Activated CD8-positive, alpha-beta memory T cell treated with anti-CD3 and anti-CD28 coated beads, Interleukin-2, amount 50 U/mL, for 4 hours (primary cell): Measurements from ENCODE around the gene SLC30A3.
"Not testable (repeated sequence)": the region's sequence is repeated elsewhere in the genome, so short reads cannot be mapped to it uniquely, and the experiment has no call there.

ENCODE experiments used
- DNase-seq: peaks from one replicate; pipeline ENCODE4 v3.0.0-alpha.2; 2020

Gene SLC30A3

DNA sequence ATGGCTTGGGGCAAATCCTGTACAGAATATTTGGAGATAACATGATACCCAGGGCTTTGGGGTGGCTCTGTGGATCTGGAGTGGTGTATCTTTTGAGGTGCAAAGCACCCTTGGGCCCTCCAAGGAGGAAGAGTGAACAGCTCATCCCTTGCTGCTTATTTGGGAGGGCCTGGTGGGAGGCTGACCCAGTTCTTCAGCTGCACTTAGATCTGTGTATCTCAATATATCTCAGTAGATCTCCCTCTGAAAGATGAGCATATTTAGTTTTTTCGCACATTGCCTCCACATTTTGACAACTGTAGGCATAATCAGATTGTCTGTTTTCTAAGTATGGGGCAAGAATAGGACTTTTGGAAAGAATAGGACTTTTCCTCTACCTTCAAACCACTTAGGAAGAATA lies 22.1 kb upstream of the SLC30A3 start:
- DNase-seq: no peak

DNA sequence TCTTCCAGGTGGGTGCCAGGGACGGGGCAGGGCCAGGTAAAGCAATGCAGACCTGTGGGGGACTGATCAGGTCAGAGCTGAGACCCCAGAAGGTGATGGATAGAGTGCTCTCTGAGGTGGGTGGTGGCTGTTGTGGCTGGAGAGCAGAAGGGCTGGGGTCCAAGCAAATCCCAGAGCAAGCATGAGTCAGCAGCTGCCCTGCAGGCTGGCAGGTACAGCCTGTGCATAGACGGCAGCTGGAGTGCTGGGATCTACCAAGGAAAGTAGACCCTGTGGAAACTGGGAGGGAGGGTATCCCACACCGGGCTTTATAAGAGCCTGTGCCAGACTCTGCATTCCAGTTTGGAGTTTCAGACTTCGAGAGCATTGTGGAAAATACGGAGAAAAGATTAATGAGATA lies 20.0 kb upstream of the SLC30A3 start:
- no peak for DNase-seq

- no peak for DNase-seq
These were observed 19.2 kb upstream of the SLC30A3 start, which contains the start of gene TRIM54 for GRCh38 chr2:27281855-27282559. Gene TRIM54 (plus strand): TSS chr2:27282429. CDS start chr2:27282732, 303 bp downstream.

DNA sequence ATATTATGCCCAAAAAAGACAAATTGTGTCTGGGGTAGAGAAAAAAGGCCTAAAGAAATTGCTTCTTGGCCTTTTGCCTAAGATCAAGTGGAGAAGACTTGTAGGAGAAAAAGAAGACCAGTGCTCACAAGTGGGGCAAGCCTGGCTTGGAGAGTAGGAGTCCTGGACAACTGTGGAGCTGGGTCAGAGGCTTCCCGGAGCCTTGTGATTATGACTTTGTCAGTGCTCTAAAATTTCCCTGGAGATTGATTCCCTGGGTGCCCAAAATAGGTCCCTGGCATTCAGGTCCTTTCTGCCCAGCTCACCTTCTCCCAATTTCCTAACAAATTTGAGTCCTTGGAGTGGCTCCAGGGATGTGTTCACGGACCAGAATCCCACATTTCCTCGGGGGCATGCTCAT lies 18.6 kb upstream of the SLC30A3 start:
- DNase-seq: no peak

GRCh38 chr2:27280826-27281225 lies 18.0 kb upstream of the SLC30A3 start:
- DNase-seq: no peak

GRCh38 chr2:27278010-27278409 lies 15.2 kb upstream of the SLC30A3 start:
- DNase-seq: no peak

- DNase-seq: no peak
These were observed 12.6 kb upstream of the SLC30A3 start, which contains the start of gene DNAJC5G for GRCh38 chr2:27275211-27276150. Gene DNAJC5G (plus strand): TSS chr2:27275433. CDS start chr2:27276729, 1,296 bp downstream.

- not testable (repeated sequence) for DNase-seq
These were observed 10.0 kb upstream of the SLC30A3 start for GRCh38 chr2:27272537-27273522.

DNA sequence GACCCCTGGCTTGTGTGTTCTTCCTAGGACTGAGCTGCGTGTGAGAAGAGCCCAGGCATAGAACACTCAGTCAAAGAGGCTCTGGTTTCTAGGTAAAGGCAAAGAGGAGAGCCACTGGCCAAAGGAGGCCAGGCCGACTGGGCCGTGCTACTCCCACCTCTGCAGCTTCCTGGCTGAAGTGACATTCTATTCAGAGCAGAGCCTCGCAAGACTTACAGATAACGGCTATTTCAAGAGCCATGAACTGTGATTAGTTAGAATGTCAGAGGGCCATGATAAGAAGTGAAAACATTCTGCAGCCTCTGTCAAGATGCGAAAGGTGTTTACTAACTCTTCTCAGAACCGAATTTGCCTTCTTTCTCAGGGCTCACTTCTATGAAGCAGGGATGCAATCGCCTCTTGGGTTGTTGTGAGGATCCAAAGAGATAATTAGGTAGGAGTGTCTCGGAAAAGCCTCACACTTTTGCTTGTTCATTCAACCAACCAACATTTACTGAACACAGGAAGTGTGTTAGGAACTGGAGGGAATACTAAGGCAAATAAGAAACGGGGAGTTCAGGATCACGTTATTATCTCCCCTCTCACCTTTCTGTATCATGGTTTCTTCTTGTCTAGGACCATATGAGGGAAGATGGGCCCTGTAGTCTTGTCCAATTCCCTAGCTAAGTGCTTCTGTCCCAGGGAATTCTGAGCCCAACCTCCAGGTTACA lies 8.9 kb upstream of the SLC30A3 start:
- DNase-seq: no peak

DNA sequence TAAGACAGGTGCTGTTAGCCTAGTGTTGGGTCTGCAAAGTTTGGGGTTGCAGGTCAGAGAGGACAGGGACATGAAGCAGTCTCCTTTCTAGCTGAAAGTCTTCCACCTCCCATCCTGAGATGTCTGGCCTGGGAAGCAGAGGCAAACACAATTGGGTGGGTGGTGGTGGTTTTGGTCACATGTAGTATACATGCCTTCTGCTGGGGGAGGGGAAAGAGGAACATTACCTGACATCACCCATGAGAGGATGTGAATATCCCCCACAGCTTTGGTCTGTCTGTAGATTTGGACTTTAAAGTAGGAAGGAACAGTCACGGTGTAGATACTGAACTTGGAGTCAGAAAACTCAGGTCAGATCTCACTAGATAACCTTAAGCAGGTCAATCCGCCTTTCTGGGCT lies 7.8 kb upstream of the SLC30A3 start:
- DNase-seq: no peak

GRCh38 chr2:27270131-27270530 lies 7.3 kb upstream of the SLC30A3 start:
- no peak for DNase-seq

GRCh38 chr2:27268296-27268695 lies 5.4 kb upstream of the SLC30A3 start:
- DNase-seq: not testable (repeated sequence)

GRCh38 chr2:27265536-27265870 lies 2.7 kb upstream of the SLC30A3 start:
- no peak for DNase-seq

DNA sequence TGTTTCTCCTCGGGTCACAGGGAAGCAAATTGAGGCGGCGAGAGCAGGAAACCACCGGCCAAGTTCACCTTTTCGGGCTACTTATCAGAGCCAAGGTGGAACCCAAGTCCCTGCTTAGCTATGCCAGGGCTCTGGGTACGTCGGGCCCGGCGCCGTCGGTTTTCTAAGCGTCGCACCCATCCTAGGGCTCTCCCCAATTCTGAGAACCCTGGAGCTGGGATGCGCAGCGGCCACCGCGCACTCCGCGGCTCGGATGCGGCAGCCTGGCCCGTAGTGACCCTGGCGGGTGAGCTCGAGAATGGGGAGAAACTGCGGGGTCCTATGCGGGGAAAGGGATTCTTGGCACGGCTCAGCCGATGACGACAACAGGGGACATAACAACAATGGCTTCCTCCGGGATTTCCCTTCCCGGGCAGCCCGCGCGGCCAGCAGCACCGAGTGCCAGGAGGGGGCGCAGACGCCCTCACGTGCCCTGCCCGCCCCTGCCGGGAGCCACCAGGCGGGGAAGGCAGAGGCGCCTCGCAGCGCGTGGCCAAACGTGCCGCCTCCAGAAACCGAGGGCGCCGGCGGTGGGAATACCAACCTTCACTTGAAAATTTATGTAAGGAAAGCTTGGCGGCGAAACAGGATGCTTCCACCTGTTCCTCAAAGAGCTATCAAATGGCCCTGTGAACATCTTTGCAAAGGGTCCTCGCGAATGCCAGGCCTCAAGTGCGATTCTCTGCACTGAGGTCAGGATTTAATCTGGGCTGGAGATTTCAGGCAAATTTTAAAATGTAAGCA lies 2.1 kb upstream of the SLC30A3 start:
- DNase-seq: peak; percentile 71

GRCh38 chr2:27264253-27264752 lies 1.5 kb upstream of the SLC30A3 start:
- peak; percentile 28 for DNase-seq

GRCh38 chr2:27263287-27264252 lies 723 bp upstream of the SLC30A3 start:
- DNase-seq: no peak

DNA sequence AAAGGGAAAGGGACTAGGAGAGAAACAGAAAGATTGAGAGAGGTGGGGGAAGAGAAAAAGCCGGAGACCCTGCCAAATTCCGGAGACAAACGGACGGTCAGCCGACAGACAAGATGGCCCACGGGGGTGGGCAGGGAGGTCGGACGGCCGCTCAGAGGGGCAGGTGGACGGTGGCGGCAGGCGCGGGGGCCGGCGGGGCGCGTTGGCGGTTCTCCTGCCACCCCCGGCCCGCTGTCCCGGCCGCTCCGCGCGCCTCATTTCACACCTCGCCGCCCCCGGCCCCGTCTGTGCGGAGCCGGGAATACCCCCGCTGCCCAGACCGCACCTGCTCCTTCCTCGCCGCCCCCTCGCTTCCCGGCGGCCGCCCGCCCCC lies 935 bp downstream of the SLC30A3 start:
- DNase-seq: no peak

- no peak for DNase-seq
These were observed 1.5 kb downstream of the SLC30A3 start for GRCh38 chr2:27261241-27261925.

GRCh38 chr2:27258051-27258450 lies 4.8 kb downstream of the SLC30A3 start:
- no peak for DNase-seq
